KMS-11 (cell line): ENCODE measurements around the gene ACD.

Experiments
- H2AFZ ChIP-seq: fragments of 200-600 bp; sonication (generic); 2 replicates; pipeline ENCODE4 v1.6.1; 2016; ENCODE audit warnings: antibody characterized with exemption, mixed run types, low read depth
- H3K27ac ChIP-seq: fragments of 200-600 bp; sonication (generic); 2 replicates; pipeline ENCODE4 v1.6.1; 2016; ENCODE audit warnings: mild to moderate bottlenecking, mixed run types
- H3K27me3 ChIP-seq: fragments of 200-600 bp; sonication (generic); 2 replicates; pipeline ENCODE4 v1.6.1; 2017; ENCODE audit warnings: mild to moderate bottlenecking, low read depth, mixed run types, moderate library complexity; ENCODE audit not compliant: insufficient read depth
- H3K36me3 ChIP-seq: fragments of 200-600 bp; sonication (generic); 2 replicates; pipeline ENCODE4 v1.6.1; 2017; ENCODE audit warnings: mild to moderate bottlenecking, mixed run types; ENCODE audit not compliant: insufficient read depth
- H3K4me1 ChIP-seq: fragments of 200-600 bp; sonication (generic); 2 replicates; pipeline ENCODE4 v1.6.1; 2016; ENCODE audit warnings: mild to moderate bottlenecking, low read depth, mixed run types; ENCODE audit not compliant: poor library complexity, severe bottlenecking
- H3K4me2 ChIP-seq: fragments of 200-600 bp; sonication (generic); 2 replicates; pipeline ENCODE4 v1.7.0; 2016; ENCODE audit warnings: mild to moderate bottlenecking, mixed run types
- H3K4me3 ChIP-seq: fragments of 200-600 bp; sonication (generic); IDR thresholded peaks from 2 replicates; pipeline ENCODE4 v1.6.1; 2017; ENCODE audit warnings: low read depth, low read length, mixed read lengths; ENCODE audit not compliant: insufficient read depth
- H3K79me2 ChIP-seq: fragments of 200-600 bp; sonication (generic); 2 replicates; pipeline ENCODE4 v1.6.1; 2016; ENCODE audit warnings: low read depth, mixed run types; ENCODE audit not compliant: insufficient read depth
- H3K9ac ChIP-seq: fragments of 200-600 bp; sonication (generic); 2 replicates; pipeline ENCODE4 v1.6.1; 2016; ENCODE audit warnings: mild to moderate bottlenecking, mixed run types
- H4K20me1 ChIP-seq: fragments of 200-600 bp; sonication (generic); 2 replicates; pipeline ENCODE4 v1.6.1; 2016; ENCODE audit warnings: mild to moderate bottlenecking, mixed run types; ENCODE audit not compliant: insufficient read depth
- CTCF ChIP-seq: fragments of 200-600 bp; sonication (generic); conservative IDR thresholded peaks from 2 replicates; pipeline ENCODE4 v1.6.1; 2017; ENCODE audit warnings: low read depth, mild to moderate bottlenecking, antibody characterized with exemption, low read length, moderate library complexity, mixed read lengths

The ACD gene

DNA sequence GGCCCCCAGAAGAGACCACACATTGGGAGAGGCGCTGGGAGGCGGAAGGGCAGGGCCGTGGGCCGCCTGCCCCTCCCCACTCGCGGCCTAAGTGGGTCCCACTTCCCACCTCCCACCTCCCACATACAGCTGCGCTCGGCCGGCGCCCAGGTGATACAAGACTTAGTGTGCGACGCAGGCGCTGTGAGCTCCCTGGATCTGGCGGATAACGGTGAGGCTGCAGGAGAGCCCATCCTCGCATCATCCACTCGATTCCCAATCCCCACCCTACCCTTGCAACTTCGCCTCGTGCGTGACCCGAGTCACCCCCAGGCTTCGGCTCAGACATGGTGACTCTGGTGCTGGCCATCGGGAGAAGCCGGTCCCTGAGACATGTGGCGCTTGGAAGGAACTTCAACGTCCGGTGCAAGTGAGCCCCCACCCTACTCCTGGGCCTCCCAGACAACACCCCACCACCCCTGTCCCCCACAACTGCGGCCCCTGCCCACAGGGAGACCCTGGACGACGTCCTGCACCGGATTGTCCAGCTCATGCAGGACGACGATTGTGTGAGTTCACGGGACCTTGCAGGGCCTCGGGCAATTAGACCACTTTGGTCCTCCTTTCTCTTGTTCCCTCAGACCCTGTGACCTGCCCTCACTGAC is 11.2 kb downstream of the ACD start:
- Histone ChIP-seq H3K4me2 (no peak overlapping the region), H3K36me3 (no peaks in the 10 kb centered on the region; the same call in 1 of the 2 replicates), H3K27ac (no peak overlapping the region), H2AFZ (no peak overlapping the region), H3K4me1 (peaks cover 12% of the 10 kb centered on the region), H4K20me1 (no peaks in the 10 kb centered on the region), H3K4me3 (no peak overlapping the region), H3K27me3 (no peaks in the 10 kb centered on the region), H3K79me2 (peaks cover 10% of the 10 kb centered on the region; the same call in 1 of the 2 replicates), H3K9ac (no peak overlapping the region)
- no peak for TF ChIP-seq CTCF

GRCh38 chr16:67648088-67648763 is 11.8 kb downstream of the ACD start:
- peaks cover 10% of the 10 kb centered on the region; the same call in 1 of the 2 replicates for H3K79me2 ChIP-seq
- H3K4me3 ChIP-seq = no peak overlapping the region
- H3K9ac ChIP-seq = no peak overlapping the region
- no peaks in the 10 kb centered on the region for H3K27me3 ChIP-seq
- no peaks in the 10 kb centered on the region for H4K20me1 ChIP-seq
- TF ChIP-seq CTCF = no peak
- no peak overlapping the region for H3K27ac ChIP-seq
- H3K36me3 ChIP-seq = no peaks in the 10 kb centered on the region; the same call in 1 of the 2 replicates
- no peak overlapping the region for H2AFZ ChIP-seq
- peaks cover 12% of the 10 kb centered on the region for H3K4me1 ChIP-seq
- H3K4me2 ChIP-seq = no peak overlapping the region

DNA sequence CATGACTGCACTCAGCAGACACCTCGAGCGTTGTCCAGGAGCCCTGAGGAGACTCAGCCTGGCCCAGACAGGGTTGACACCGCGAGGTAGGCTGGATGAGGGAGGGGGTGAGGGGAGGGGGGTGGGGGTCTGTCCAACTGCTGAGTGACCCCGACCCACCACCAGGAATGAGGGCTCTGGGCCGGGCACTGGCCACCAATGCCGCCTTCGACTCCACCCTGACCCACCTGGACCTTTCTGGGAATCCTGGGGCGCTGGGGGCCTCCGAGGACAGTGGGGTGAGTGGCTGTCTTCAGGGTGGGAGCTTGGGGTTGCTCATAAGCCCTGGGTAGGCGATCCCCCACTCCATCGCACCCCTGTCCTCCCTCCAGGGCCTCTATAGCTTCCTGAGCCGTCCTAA is 12.4 kb downstream of the ACD start:
- no peak for TF ChIP-seq CTCF
- no peak overlapping the region for H3K4me3 ChIP-seq
- no peaks in the 10 kb centered on the region for H3K27me3 ChIP-seq
- H2AFZ ChIP-seq = no peak overlapping the region
- H3K9ac ChIP-seq = no peak overlapping the region
- peaks cover 12% of the 10 kb centered on the region for H3K4me1 ChIP-seq
- no peak overlapping the region for H3K4me2 ChIP-seq
- no peaks in the 10 kb centered on the region for H4K20me1 ChIP-seq
- H3K36me3 ChIP-seq = no peaks in the 10 kb centered on the region; the same call in 1 of the 2 replicates
- H3K27ac ChIP-seq = no peak overlapping the region
- H3K79me2 ChIP-seq = peaks cover 10% of the 10 kb centered on the region; the same call in 1 of the 2 replicates

- Histone ChIP-seq H2AFZ (no peak overlapping the region), H3K4me1 (peaks cover 12% of the 10 kb centered on the region), H3K79me2 (peaks cover 10% of the 10 kb centered on the region; the same call in 1 of the 2 replicates), H4K20me1 (no peaks in the 10 kb centered on the region), H3K27me3 (no peaks in the 10 kb centered on the region), H3K4me3 (no peak overlapping the region), H3K4me2 (no peak overlapping the region), H3K27ac (no peak overlapping the region), H3K9ac (no peak overlapping the region), H3K36me3 (no peaks in the 10 kb centered on the region; the same call in 1 of the 2 replicates)
- TF ChIP-seq CTCF = no peak
Observed at GRCh38 chr16:67647111-67647651, 12.9 kb downstream of the ACD start.
